Measurements from ENCODE around the gene GREM1.

GREM1 gene

GRCh38 chr15:32732574-32733157 is 14.9 kb downstream of the GREM1 start:
- no peak for DNase-seq (ENCODE audit: low spot score)

- DNase-seq (ENCODE audit: low spot score) = no peak
These were observed 15.5 kb downstream of the GREM1 start for GRCh38 chr15:32733281-32733680.

DNA sequence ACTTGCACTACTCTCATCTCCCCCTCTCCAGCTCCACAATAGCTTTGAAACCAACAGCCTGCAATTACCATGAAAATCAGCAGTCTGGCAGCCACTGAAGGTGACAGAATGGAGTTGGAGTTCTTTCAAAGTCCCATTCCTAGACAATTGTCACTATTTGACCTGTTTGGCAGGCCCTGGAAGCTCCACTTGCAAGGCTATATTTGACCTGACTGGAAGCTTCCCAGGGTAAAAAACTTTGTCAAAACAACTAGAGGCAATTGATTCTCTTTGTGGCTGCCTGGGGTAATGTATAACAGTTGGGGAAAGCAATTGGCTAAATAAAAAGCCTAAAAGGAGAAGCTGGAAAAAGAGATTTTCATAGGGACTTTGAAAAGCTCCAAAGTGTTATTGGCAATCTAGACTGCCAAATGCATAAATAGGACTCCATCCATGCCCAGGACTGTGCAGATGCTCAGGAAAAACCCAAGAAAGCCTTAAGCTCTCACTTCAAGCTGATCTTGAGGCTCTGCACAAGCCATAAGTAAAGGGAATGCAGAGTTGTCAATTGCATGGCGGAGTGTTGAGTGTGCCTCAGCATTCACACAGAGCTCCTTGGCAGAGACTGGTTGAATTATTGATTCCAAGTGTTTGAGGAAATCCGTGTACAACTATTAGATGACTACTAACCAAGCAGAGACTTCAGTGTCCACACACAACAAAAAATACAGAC is 18.3 kb downstream of the GREM1 start:
- no peak for DNase-seq (ENCODE audit: low spot score)

DNA sequence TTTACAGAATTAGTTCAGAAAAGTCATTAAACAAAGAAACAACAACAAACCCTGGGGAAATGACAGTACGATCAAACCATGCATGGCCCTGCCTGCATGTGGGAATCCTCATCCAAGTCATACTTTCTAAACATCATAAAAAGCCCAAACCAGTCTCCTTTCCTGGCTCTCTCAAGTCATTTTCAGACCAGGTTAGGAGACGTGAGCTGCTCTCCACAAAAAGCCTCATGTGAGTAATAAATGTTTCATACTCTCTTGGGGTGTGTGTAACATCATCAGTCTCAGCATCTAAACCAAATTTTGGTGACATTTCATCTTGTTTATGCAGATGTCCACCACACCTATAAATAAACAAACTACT is 18.9 kb downstream of the GREM1 start:
- DNase-seq (ENCODE audit: low spot score) = no peak

- DNase-seq (ENCODE audit: low spot score) = no peak
These were observed 19.5 kb downstream of the GREM1 start for GRCh38 chr15:32737304-32737703.

GRCh38 chr15:32738666-32739065 is 20.9 kb downstream of the GREM1 start:
- DNase-seq (ENCODE audit: low spot score) = no peak

DNA sequence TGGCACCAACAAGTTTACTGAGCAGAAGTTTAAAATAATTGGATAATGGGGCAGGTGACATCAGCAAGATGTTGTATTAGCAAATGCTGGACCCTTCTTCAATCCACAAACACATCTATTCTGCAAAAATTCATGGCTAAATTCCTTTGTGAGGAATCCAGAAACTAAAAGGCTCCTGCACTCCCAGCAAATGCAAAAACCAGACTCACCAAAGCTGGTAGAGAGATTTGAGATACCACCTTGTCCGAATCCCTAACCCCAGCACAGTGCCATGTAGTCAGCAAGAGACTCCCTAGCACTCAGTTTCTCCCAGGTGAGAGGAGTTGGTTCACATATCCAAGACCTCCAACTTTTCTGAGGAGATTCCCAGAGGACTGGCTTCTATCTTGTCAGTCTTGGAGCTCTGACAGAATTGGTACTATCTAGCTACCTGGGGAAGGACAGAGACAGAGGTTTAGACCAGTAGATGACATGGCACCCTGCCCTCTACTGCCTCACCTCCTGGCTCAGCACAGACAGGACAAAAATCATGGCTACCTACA is 21.8 kb downstream of the GREM1 start:
- no peak for DNase-seq (ENCODE audit: low spot score)

DNA sequence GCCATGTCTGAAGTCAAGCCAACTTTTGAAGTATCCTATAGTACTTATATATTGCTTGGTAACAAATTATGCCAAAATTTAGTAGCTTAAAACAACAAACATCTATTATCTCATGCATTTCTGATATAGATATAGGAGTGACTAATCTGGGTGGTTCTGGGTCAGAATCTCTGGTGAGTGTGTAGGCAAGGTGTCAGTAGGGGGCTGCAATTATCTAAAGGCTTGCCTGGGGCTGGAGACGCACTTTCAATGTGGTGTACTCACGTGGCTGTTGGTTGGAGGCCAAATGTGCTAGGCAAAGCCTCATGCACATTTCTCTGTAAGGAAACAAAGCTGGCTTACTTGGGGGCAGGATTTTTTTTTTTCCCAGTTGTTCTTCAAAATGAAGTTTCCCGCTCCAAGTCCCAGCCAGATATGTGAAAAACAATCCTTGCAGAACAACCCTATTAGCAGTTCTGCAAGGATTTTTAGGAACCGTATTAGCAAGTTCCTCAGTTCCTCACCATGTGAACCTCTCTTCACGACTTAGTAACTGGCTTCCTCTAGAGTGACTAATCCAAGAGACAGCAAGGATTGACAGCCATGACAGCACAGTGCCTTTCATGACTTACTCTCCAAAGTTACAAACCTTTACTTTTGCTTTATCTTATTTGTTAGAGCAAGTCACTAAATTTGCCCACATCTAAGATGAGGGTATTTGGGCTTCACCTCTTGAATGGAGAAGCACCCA is 25.8 kb downstream of the GREM1 start:
- no peak for DNase-seq (ENCODE audit: low spot score)

- no peak for DNase-seq (ENCODE audit: low spot score)
These were observed 28.5 kb downstream of the GREM1 start for GRCh38 chr15:32746116-32746857.

- DNase-seq (ENCODE audit: low spot score) = no peak
These were observed 30.1 kb downstream of the GREM1 start for GRCh38 chr15:32747921-32748342.

DNA sequence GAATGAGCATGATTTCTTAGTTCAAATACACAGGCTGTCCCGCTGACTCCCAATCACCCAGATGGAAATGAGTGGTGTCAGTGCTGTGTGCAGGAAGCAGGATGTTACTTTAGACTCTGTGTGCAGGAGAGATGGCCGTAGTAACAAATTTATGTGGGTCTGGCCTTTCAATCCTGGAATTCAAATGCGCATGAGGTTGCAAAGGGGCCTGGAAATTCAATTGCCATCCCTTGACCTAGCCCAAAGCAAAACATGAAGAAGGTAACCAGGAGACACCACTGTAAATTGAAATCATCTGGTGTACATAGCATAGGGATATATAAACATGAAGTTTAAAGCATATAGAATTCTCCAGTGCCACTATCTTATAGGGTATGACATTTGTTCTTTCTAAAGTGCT is 33.2 kb downstream of the GREM1 start:
- no peak for DNase-seq (ENCODE audit: low spot score)

DNA sequence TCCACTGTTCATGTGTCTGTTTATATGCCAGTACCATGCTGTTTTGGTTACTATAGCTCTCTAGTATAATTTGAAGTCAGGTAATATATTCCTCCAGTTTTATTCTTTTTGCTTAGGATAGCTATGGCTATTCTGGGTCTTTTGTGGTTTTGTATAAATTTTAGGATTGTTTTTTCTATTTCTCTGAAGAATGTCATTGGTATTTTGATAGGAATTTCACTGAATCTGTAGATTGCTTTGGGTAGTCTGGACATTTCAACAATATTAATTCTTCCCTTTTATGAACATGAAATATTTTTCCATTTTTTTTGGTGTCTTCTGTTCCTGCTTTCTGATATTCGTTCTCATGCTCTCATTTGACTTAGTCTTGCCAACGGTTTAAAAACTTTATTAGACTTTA is 39.6 kb downstream of the GREM1 start:
- DNase-seq (ENCODE audit: low spot score) = no peak

- no peak for DNase-seq (ENCODE audit: low spot score)
These were observed 45.5 kb downstream of the GREM1 start for GRCh38 chr15:32763295-32763694.

- DNase-seq (ENCODE audit: low spot score) = no peak
These were observed 47.4 kb downstream of the GREM1 start for GRCh38 chr15:32765236-32765635.

DNA sequence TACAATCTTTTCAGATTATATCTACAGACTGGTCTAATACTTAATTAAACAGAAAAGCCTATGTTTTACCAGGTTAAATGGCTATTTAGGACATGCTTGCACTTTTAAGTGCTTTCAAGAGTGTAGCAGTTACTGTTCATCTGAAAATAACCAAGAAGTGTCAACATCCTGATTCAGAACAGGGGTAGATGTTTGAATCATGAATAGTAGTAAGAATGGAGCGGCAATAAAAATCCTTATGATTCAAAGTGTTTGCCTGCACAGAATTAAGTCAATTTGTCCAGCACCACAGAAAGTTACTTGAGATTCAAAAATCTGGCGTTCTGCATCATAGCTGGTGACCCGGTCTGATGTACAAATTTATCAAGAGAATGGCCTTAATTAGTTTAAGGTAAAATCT is 48.3 kb downstream of the GREM1 start:
- DNase-seq (ENCODE audit: low spot score) = no peak

- DNase-seq (ENCODE audit: low spot score) = no peak
These were observed 49.4 kb downstream of the GREM1 start for GRCh38 chr15:32767236-32767635.

DNA sequence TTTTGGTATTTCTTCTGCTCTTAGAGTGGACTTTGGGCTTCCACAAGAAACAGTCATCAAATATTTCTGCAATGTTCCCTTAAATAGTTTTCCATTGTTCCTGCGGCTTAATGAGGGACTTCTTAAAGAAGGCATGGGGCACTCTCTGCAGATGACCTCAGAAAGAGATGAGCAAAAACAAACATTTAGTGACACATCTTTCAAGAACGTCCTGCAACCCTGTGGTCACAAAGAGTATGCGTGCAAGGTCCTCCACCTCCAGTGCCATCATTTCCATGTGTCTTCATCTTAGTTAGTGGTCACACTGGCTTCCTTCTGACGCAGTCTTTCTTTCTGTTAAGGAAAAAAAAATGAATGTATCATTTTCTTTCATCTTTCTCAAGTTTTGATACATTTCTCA is 56.2 kb downstream of the GREM1 start:
- no peak for DNase-seq (ENCODE audit: low spot score)

GRCh38 chr15:32775103-32775502 is 57.3 kb downstream of the GREM1 start:
- DNase-seq (ENCODE audit: low spot score) = no peak

DNA sequence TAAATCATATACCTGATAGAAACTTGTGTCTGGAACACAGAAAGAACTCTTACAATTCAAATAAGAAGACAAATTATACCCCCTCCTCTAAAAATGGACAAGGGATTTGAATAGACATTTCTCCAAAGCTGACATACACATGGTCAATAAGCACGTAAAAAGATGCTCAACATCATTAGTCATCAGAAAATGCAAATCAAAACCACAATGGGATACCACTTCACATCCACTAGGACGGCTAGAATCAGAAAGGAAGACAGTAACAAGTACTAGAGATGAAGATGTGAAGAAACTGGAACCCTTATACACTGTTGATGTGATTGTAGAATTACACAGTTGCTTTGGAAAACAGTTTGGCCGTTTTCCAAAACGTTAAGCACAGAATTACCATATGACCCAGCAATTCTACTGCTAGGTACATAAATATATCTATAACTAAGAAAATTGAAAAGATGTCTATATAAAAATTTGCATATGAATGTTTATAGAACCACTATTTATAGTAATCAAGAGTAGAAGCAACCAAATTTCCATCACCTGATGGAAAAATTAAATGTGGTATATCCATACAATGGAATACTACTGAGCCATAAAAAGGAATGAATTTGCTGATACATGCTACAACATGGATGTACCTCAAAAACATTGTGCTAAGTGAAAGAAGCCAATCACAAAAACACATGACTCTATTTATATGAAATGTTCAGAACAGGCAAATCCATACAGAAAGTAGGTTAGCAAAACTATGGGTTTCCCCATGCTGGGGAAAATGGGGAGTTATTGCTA is 60.8 kb downstream of the GREM1 start:
- DNase-seq (ENCODE audit: low spot score) = no peak

- no peak for DNase-seq (ENCODE audit: low spot score)
These were observed 64.0 kb downstream of the GREM1 start for GRCh38 chr15:32781781-32782180.

- DNase-seq (ENCODE audit: low spot score) = no peak
These were observed 66.8 kb downstream of the GREM1 start for GRCh38 chr15:32784581-32784980.

- DNase-seq (ENCODE audit: low spot score) = no peak
These were observed 69.1 kb downstream of the GREM1 start for GRCh38 chr15:32786906-32787305.

All from hematopoietic multipotent progenitor cell treated with erythropoietin and hydrocortisone succinate and interleukin-3 and kit ligand, for 15 days (in vitro differentiated cells).